DMS114 treated with DMSO at 0.1 percent for 48 hours (cell line): ENCODE measurements around the gene HHIPL1.

Source experiments
- DNase-seq: peaks from one replicate; lab custom pipeline; 2025; ENCODE audit not compliant: unreplicated experiment; lab: John Stamatoyannopoulos, UW

Gene HHIPL1

GRCh38 chr14:99674064-99674650 lies 29.2 kb downstream of the HHIPL1 start:
- DNase-seq: no peak

- DNase-seq: no peak
Observed at GRCh38 chr14:99674776-99675381, 29.9 kb downstream of the HHIPL1 start.

- DNase-seq: no peak
Observed at GRCh38 chr14:99675382-99675835, 30.5 kb downstream of the HHIPL1 start.

GRCh38 chr14:99675951-99676350 lies 31.0 kb downstream of the HHIPL1 start:
- no peak for DNase-seq

GRCh38 chr14:99676657-99677056 lies 31.7 kb downstream of the HHIPL1 start:
- DNase-seq: no peak

GRCh38 chr14:99677231-99678140 lies 32.6 kb downstream of the HHIPL1 start:
- DNase-seq: no peak

GRCh38 chr14:99678198-99678597 lies 33.3 kb downstream of the HHIPL1 start:
- no peak for DNase-seq

- DNase-seq: no peak
Observed at GRCh38 chr14:99679111-99679510, 34.2 kb downstream of the HHIPL1 start.

- no peak for DNase-seq
Observed at GRCh38 chr14:99679543-99679942, 34.6 kb downstream of the HHIPL1 start.

- DNase-seq: no peak
Observed at GRCh38 chr14:99679996-99680395, 35.1 kb downstream of the HHIPL1 start.

- no peak for DNase-seq
Observed at GRCh38 chr14:99681101-99681831, 36.3 kb downstream of the HHIPL1 start.

- DNase-seq: no peak
Observed at GRCh38 chr14:99681832-99682148, 36.9 kb downstream of the HHIPL1 start.

- DNase-seq: peak; percentile 21
Observed at GRCh38 chr14:99682809-99683618, 38.1 kb downstream of the HHIPL1 start.

- peak; percentile 92 for DNase-seq
Observed at GRCh38 chr14:99683619-99684409, 38.9 kb downstream of the HHIPL1 start, which contains the start of gene CYP46A1. CYP46A1 (plus strand) TSS chr14:99684298; CDS start chr14:99684418, 120 bp downstream.

GRCh38 chr14:99684410-99684934 lies 39.5 kb downstream of the HHIPL1 start:
- no peak for DNase-seq

- no peak for DNase-seq
Observed at GRCh38 chr14:99685151-99685591, 40.2 kb downstream of the HHIPL1 start.

- no peak for DNase-seq
Observed at GRCh38 chr14:99685596-99685995, 40.7 kb downstream of the HHIPL1 start.

- DNase-seq: no peak
Observed at GRCh38 chr14:99686557-99687283, 41.8 kb downstream of the HHIPL1 start.
